WERI-Rb-1 (cell line): ENCODE results near the gene LSAMP.
"Not testable (repeated sequence)": the region's sequence is repeated elsewhere in the genome, so short reads cannot be mapped to it uniquely, and the experiment has no call there.

ENCODE experiments used
- DNase-seq: peaks from one replicate; pipeline ENCODE4 v3.0.0-alpha.2; 2020
- H3K27ac ChIP-seq: fragments of 250-450 bp; sonication (Bioruptor Pico); 2 replicates; pipeline ENCODE4 v1.5.1; 2020; ENCODE audit warnings: mild to moderate bottlenecking, moderate library complexity
- H3K27me3 ChIP-seq: fragments of 250-450 bp; sonication (Bioruptor Pico); 2 replicates; pipeline ENCODE4 v1.5.1; 2021; ENCODE audit warnings: mild to moderate bottlenecking, low read depth, moderate library complexity; ENCODE audit not compliant: insufficient read depth, severe bottlenecking
- H3K36me3 ChIP-seq: fragments of 250-450 bp; sonication (Bioruptor Pico); 2 replicates; pipeline ENCODE4 v1.5.1; 2020; ENCODE audit warnings: mild to moderate bottlenecking, moderate library complexity
- H3K4me3 ChIP-seq: 2 replicates; pipeline ENCODE4 v1.5.1; 2011; ENCODE audit warnings: low read depth, mild to moderate bottlenecking, control low read depth, low read length
- H3K9me3 ChIP-seq: fragments of 250-450 bp; sonication (Bioruptor Pico); 2 replicates; pipeline ENCODE4 v1.5.1; 2021; ENCODE audit warnings: mild to moderate bottlenecking, moderate library complexity; ENCODE audit not compliant: severe bottlenecking
- CTCF ChIP-seq: IDR thresholded peaks from 2 replicates; pipeline ENCODE4 v1.5.1; 2011; ENCODE audit warnings: low read depth, mild to moderate bottlenecking, control low read depth, inconsistent platforms, low read length

Gene LSAMP

GRCh38 chr3:115853104-115853503, 592.2 kb downstream of the LSAMP start:
- TF ChIP-seq CTCF: no peak
- DNase-seq: no peak
- no peak overlapping the region for H3K27ac ChIP-seq
- no peak overlapping the region for H3K4me3 ChIP-seq
- no peaks in the 10 kb centered on the region for H3K36me3 ChIP-seq
- H3K9me3 ChIP-seq: no peaks in the 10 kb centered on the region
- no peaks in the 10 kb centered on the region for H3K27me3 ChIP-seq

DNA sequence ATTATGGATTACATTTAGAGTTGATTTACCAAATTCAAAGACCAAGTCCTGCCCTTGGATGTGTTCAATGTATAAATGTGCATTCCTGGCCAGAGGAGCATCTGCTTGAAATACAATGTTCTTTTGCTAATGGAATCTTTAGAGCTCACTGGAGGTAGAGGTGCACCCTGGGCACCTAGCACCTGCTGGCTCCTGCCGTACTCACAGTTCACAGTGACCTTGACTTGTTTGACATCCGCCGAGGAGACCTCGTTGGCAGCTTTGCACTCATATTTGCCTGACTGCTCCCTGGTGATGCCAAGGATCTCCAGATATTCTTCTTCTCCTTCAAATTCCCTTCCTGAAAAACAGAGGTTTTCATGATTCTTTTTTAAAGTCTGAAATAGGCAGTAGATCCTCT, 593.0 kb downstream of the LSAMP start:
- Histone ChIP-seq H3K27me3 (no peaks in the 10 kb centered on the region), H3K36me3 (no peaks in the 10 kb centered on the region), H3K9me3 (no peaks in the 10 kb centered on the region), H3K27ac (no peak overlapping the region), H3K4me3 (no peak overlapping the region)
- TF ChIP-seq CTCF: no peak
- DNase-seq: no peak

- DNase-seq: no peak
- Histone ChIP-seq H3K4me3 (no peak overlapping the region), H3K27ac (no peak overlapping the region), H3K27me3 (no peaks in the 10 kb centered on the region), H3K9me3 (no peaks in the 10 kb centered on the region), H3K36me3 (no peaks in the 10 kb centered on the region)
- no peak for TF ChIP-seq CTCF
These were observed 593.7 kb downstream of the LSAMP start for GRCh38 chr3:115851571-115851970.

DNA sequence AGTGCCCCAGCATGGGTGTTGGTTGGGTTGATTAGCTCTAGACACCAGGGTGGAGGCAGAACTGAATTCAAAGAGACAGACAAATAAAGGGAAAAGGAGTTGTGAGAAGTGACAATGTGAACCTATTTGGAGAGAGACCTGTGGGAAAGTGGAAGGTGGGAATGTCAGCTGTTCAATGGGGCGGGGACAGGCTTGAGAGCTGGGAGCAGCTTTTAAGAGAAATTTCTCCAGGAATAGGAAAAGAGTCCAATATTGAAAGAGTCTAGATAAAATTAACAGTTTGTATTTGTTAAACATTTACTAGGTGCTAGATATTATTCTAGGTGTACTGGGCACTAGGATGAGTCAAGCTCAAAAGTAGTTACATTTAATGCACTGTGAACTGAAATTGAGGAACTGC, 596.6 kb downstream of the LSAMP start:
- no peak overlapping the region for H3K4me3 ChIP-seq
- no peaks in the 10 kb centered on the region for H3K9me3 ChIP-seq
- no peaks in the 10 kb centered on the region for H3K27me3 ChIP-seq
- TF ChIP-seq CTCF: no peak
- H3K36me3 ChIP-seq: no peaks in the 10 kb centered on the region
- DNase-seq: no peak
- H3K27ac ChIP-seq: no peak overlapping the region

DNA sequence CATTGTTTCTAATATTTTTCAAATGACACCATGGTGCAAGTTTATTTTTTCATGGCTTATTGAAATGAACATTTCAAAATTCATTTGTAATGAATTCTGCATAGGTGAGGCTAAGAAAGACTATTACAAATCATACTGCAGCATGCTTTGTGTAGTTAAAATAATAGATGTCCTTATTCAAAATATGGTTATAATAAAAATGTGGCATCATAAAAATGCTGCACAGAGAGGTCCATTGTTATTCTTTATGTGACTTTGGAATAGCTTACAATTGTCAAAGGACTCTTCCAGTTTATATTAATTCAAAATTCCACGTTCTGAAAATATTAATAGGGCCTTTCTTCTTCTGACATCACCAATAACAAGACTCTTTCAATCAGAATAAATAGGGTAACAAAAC, 599.3 kb downstream of the LSAMP start:
- DNase-seq: no peak
- Histone ChIP-seq H3K9me3 (no peaks in the 10 kb centered on the region), H3K36me3 (no peaks in the 10 kb centered on the region), H3K27me3 (no peaks in the 10 kb centered on the region), H3K27ac (no peak overlapping the region), H3K4me3 (no peak overlapping the region)
- TF ChIP-seq CTCF: no peak

DNA sequence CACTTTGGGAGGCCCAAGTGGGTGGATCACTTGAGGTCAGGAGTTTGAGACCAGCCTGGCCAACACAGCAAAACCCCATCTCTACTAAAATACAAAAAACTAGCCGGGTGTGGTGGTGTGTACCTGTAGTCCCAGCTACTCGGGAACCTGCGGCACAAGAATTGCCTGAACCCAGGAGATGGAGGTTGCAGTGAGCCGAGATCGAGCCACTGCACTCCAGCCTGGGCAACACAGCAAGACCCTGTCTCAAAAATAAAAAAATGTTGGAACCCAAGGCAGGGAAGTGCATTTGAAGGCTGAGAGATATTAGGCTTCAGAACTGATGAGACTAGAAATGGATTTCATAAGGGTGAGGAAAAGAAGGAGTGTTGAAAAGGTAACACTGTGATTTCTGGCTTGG, 600.6 kb downstream of the LSAMP start:
- not testable (repeated sequence) for H3K4me3 ChIP-seq, H3K27ac ChIP-seq, DNase-seq, H3K36me3 ChIP-seq, H3K27me3 ChIP-seq, H3K9me3 ChIP-seq
